SJSA1 (cell line): Measurements from ENCODE around the gene SLC35F3. TPM values are rescaled to one million over a fixed set of nuclear protein-coding genes. Genes with fewer than 3 reads are reported as not detected.
A peak's percentile ranks its signal among the peaks of the same experiment; 100 is the strongest.

Experiments
- DNase-seq, 2 experiments: peaks; one replicate each; pipeline ENCODE4 v3.0.0-alpha.2; 2015 to 2020; ENCODE audit warnings: low spot score in 2 of 2, low read depth in 1 of 2
- H3K27ac ChIP-seq: fragments of 250-450 bp; sonication (Bioruptor Pico); 2 replicates; pipeline ENCODE4 v1.5.1; 2020; ENCODE audit warnings: mild to moderate bottlenecking, moderate library complexity
- H3K27me3 ChIP-seq: fragments of 250-450 bp; sonication (Bioruptor Pico); replicated peaks from 2 replicates; pipeline ENCODE4 v1.5.1; 2020; ENCODE audit warnings: mild to moderate bottlenecking, moderate library complexity
- H3K36me3 ChIP-seq: fragments of 250-450 bp; sonication (Bioruptor Pico); 2 replicates; pipeline ENCODE4 v1.5.1; 2020; ENCODE audit warnings: mild to moderate bottlenecking
- H3K4me1 ChIP-seq: fragments of 250-450 bp; sonication (Bioruptor Pico); replicated peaks from 2 replicates; pipeline ENCODE4 v1.6.1; 2021; ENCODE audit warnings: mild to moderate bottlenecking
- H3K4me3 ChIP-seq: fragments of 250-450 bp; sonication (Bioruptor Pico); 2 replicates; pipeline ENCODE4 v1.5.1; 2020; ENCODE audit warnings: mild to moderate bottlenecking
- H3K9me3 ChIP-seq: fragments of 250-450 bp; sonication (Bioruptor Pico); replicated peaks from 2 replicates; pipeline ENCODE4 v1.5.1; 2020; ENCODE audit warnings: mild to moderate bottlenecking
- total RNA-seq: library from RNA; depleted of rRNA; stranded (reverse); fragments of >200 nt; shearing (Covaris generic); gene quantifications from 2 replicates; pipeline ENCODE4 v1.2.3, GENCODE V29; 2014

SLC35F3 gene
- total RNA-seq, 1 experiment from 2014 or later, result not detected

DNA sequence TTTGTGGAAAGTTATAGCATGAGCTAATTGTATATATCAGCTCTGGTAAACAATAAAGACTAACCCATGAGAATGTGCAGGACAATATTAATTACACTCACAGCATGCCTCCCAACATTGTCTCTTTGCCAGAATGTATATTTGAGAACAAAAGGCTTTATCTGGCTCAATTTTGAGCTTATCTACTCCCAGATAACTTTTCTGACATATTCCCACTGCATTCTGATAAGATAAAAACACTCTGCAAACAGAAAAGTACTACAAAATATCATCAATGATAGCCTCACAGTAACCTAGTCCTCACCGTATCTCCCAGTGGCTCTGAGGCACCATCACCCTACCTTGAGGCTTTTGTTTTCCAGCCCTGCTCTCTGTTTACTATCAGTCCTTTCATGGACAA, 188.6 kb downstream of the SLC35F3 start:
- no peak for DNase-seq
- H3K9me3 ChIP-seq, result no peaks in the 10 kb centered on the region
- H3K4me3 ChIP-seq, result no peak overlapping the region

DNA sequence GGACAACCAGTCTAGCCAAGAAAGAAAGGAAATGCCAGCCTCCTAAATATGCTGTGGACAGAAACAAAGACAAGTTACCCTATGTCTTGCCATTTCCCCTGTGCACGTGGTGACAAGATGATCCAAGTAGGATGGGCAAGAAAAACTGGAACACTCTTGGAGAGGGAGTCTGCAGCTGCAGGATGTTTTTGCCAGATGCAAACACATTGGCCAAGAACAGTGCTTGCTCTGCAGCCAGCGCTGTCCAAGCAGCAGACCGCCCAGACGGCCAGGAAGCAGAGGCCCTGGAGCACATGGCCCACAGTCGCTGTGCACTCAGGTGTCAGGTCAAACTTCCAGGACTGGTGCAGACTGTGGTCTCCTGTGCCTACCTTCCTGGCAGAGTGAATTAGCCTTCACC, 189.3 kb downstream of the SLC35F3 start:
- Histone ChIP-seq H3K9me3 (no peaks in the 10 kb centered on the region), H3K27ac (no peak overlapping the region), H3K27me3 (peaks cover 12% of the 10 kb centered on the region; the same call in 1 of the 2 replicates), H3K36me3 (no peaks in the 10 kb centered on the region), H3K4me3 (no peak overlapping the region), H3K4me1 (no peaks in the 10 kb centered on the region)
- no peak for DNase-seq

More for the DNA sequence above, 188.6 kb downstream of the SLC35F3 start:
- Histone ChIP-seq H3K4me1 (no peaks in the 10 kb centered on the region), H3K36me3 (no peaks in the 10 kb centered on the region), H3K27ac (no peak overlapping the region), H3K27me3 (peaks cover 12% of the 10 kb centered on the region; the same call in 1 of the 2 replicates)

DNA sequence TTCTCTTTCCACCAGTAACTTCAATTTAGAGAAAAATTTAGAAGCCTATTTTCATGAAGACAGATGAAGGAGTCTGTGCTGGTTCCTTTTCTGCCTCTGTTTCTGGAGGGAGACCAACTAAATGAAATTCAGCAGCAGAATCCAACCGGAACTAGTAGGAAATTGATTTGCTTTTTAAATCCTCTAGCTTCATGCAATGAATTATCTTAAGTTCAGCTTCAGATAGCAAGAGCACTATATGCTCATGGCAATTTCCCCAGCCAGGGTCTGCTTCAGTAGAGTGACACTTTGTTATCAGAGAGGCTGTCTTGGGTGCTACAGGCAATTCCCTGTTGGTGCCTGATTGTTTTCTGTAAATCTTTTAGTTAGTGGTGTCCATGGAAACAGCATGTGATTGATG, 189.7 kb downstream of the SLC35F3 start:
- Histone ChIP-seq H3K27ac (no peak overlapping the region), H3K9me3 (no peaks in the 10 kb centered on the region), H3K4me1 (no peaks in the 10 kb centered on the region), H3K27me3 (peaks cover 12% of the 10 kb centered on the region; the same call in 1 of the 2 replicates), H3K4me3 (no peak overlapping the region), H3K36me3 (no peaks in the 10 kb centered on the region)
- DNase-seq, result no peak

DNA sequence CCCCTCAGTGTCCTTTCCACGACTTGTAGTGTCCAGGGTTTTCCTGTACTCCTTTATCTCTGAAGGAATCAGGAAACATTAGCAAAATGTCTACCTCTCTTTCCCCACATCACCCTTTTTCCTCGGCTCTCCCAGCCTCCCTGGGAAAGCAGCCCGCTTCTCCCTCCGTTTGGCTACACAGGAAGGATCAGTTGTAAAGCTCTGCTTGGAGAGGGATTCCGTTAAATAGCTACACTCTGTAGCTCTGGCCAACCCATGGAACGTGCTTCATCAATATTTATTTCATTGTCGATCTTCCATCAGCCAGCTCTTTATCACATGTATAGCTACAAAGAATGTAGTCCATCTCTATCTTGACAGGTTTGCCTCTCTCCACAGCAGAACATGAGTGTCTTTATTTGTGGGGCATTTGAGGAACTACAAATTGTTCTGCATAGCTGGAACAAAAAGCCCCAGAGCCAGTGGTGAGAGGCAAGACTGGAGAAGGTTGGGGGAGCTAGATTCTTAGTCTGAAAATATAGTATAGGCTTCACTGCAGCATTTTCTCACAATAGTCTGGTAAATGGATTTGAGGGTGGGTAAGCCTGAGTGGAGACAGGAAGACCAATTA, 191.8 kb downstream of the SLC35F3 start:
- no peaks in the 10 kb centered on the region for H3K36me3 ChIP-seq
- H3K4me1 ChIP-seq, result no peaks in the 10 kb centered on the region
- DNase-seq, result no peak
- peaks cover 15% of the 10 kb centered on the region; the same call in 1 of the 2 replicates for H3K27me3 ChIP-seq
- H3K27ac ChIP-seq, result no peak overlapping the region
- no peak overlapping the region for H3K4me3 ChIP-seq
- no peaks in the 10 kb centered on the region for H3K9me3 ChIP-seq

DNA sequence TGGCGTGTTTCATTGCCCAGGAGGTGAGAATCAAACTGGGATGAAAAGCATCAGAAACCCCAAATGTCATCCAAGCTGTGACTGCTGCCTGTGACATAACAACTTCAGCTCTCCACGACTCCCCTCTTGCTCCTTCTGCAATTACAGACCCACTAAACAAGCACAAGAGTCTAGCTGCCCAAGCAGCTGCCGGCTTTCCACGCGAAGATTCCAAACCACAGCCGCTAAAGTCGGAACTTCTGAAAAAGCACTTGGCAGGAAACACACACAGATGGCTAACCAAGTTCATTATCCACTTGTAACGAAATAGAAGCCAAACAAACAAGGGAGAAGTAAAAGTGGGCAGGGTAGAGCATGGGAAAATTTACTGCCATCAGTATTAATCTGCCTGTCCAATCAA, 198.1 kb downstream of the SLC35F3 start:
- H3K4me1 ChIP-seq, result no peaks in the 10 kb centered on the region
- no peaks in the 10 kb centered on the region for H3K9me3 ChIP-seq
- H3K36me3 ChIP-seq, result no peaks in the 10 kb centered on the region
- H3K27me3 ChIP-seq, result peaks cover 8% of the 10 kb centered on the region
- no peak overlapping the region for H3K4me3 ChIP-seq
- DNase-seq, result no peak
- no peak overlapping the region for H3K27ac ChIP-seq

DNA sequence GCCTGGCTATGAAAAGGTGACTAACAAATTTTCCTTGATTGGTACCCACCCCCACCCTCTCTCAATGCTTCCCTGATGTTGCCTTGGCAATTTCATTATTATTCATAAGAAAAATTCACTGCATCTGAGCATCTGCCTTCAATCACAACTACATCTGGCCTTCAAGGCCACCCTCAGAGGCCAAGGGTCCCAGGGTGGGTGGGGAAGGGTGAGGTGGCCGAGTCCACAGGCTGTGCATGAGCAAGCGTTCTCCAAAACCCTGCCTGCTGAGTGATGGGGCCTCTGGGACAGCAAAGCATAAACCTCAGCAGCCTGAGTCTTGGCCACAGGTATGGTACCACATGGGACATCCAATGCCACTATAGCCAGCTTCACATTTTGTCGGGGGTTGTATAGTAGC, 198.7 kb downstream of the SLC35F3 start:
- Histone ChIP-seq H3K36me3 (no peaks in the 10 kb centered on the region), H3K9me3 (no peaks in the 10 kb centered on the region), H3K27ac (no peak overlapping the region), H3K4me3 (no peak overlapping the region), H3K4me1 (no peaks in the 10 kb centered on the region), H3K27me3 (peaks cover 8% of the 10 kb centered on the region)
- DNase-seq, result no peak

DNA sequence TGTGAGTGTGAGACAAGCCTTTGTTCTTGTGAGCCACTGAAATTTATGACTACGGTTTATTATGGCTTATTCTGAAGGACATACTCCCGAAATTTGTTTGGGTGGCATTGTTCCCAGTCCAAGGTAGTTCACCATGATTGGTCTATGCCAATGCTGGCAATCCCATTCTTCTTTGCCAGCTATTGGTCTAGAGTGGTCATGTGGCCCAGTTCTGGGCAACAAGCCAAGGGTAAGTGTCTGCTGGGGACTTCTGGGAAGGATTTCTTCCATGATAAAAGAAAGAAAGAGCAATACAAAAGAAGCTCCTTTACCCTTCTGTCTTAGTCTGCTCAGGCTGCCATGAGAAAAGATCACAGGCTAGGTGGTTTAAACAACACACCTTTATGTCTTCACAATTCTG, 201.6 kb downstream of the SLC35F3 start:
- Histone ChIP-seq H3K4me1 (no peaks in the 10 kb centered on the region), H3K27ac (no peak overlapping the region), H3K9me3 (no peaks in the 10 kb centered on the region), H3K36me3 (no peaks in the 10 kb centered on the region), H3K27me3 (peaks cover 5% of the 10 kb centered on the region; the same call in 1 of the 2 replicates), H3K4me3 (no peak overlapping the region)
- no peak for DNase-seq

DNA sequence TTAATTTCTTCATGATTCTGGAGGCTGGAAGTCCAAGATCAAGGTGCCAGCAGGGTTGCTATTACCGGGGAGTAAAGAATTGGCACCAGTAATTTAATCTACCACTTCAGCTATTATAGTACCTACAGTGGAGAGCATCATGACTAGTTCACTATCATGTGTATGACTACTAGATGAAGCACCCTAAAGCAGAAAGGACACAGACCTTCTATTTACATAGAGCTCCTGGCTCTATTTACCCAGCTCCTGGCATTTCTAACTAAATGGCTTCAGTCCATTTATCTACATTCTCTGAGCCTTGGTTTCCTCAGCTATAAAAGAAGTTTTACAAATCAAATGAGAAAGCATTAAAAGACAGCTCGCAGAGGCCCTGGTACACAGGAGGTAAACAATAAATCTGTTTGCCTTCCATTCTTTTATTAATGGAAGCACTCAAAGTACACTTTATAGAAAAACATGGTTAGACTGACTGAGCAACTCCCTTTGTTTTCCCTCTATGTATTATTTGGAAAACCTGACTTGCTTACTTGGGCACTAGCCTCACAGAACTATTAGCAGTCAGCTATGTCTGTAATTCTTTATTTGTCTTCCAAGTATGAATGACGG, 203.0 kb downstream of the SLC35F3 start:
- no peak for DNase-seq
- Histone ChIP-seq H3K27ac (no peak overlapping the region), H3K36me3 (no peaks in the 10 kb centered on the region), H3K4me3 (no peak overlapping the region), H3K9me3 (no peaks in the 10 kb centered on the region), H3K4me1 (no peaks in the 10 kb centered on the region), H3K27me3 (peaks cover 3% of the 10 kb centered on the region; the same call in 1 of the 2 replicates)

DNA sequence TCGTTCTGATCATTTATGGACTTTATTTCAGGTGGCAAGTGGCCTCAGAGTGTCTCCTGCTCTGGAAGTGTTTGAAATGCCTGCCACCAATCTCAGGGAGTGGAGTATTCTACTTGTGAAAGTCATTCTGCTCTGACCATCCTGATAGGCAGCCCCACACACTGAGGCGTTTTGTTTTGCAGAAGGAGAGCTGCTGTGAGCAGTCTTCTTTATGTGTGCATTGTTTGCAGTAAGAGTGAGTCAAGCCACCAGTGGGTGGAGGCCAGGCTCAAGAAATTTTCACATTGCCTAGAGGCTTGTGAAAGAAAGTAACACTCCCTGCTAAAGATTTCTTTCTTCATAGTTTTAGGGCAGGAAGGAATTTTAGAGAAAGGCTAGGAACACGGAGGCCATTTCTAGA, 204.4 kb downstream of the SLC35F3 start:
- Histone ChIP-seq H3K27ac (no peak overlapping the region), H3K27me3 (peaks cover 5% of the 10 kb centered on the region), H3K4me1 (no peaks in the 10 kb centered on the region), H3K4me3 (no peak overlapping the region), H3K36me3 (no peaks in the 10 kb centered on the region), H3K9me3 (no peaks in the 10 kb centered on the region)
- no peak for DNase-seq

DNA sequence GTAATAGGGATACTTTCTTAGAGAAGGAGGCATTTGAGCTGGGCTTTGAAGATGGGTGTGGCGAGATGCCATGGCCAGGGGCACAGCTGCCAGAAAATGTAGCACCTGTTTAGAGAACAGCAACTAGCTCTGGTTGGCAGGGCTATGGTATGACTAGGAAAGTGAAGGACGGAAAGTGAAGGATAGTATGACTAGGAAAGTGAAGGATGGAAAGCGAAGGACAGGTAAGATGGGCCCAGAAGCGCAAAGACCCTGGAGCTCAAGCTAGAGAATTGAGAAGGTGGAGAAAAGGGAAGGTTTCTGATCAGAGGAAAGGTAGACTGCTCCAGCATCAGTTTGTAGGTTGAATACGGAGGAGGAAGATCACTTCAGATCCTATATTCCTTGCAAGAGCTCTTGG, 205.4 kb downstream of the SLC35F3 start:
- no peaks in the 10 kb centered on the region for H3K36me3 ChIP-seq
- peaks cover 8% of the 10 kb centered on the region for H3K27me3 ChIP-seq
- no peak overlapping the region for H3K4me3 ChIP-seq
- H3K27ac ChIP-seq, result no peak overlapping the region
- no peaks in the 10 kb centered on the region for H3K4me1 ChIP-seq
- H3K9me3 ChIP-seq, result no peaks in the 10 kb centered on the region
- no peak for DNase-seq

DNA sequence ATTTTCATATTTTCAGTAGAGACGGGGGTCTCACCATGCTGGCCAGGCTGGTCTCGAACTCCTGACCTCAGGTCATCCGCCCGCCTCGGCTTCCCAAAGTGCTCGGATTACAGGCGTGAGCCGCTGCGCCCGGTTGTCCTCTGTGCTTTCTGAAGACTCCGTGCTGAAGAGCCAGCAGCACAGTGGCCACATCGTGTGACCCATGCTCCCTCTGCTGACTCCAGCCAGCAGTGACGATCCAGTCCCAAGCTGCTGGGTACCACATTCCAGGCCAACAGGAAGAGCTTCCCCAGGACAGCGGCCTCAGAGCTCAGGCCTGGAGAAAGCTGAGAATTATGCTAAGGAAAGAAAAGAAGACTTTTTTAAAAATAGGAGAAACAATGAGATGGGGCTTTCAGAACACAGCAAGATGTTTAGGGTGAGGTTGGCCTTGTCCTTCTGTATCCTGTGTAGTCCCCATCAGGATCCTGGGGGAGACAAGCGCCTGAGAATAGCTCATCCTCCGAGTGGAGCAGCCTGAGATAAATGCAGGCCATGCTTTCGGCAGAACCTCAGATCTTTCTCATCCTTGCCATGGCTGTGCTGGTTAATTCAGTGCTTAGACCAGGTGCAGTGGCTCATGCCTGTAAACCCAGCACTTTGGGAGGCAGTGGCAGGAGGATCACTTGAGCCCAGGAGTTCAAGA, 207.1 kb downstream of the SLC35F3 start:
- H3K27me3 ChIP-seq, result peaks cover 12% of the 10 kb centered on the region
- no peaks in the 10 kb centered on the region for H3K9me3 ChIP-seq
- no peaks in the 10 kb centered on the region for H3K36me3 ChIP-seq
- H3K4me1 ChIP-seq, result no peaks in the 10 kb centered on the region
- no peak overlapping the region for H3K4me3 ChIP-seq
- H3K27ac ChIP-seq, result no peak overlapping the region
- no peak for DNase-seq

DNA sequence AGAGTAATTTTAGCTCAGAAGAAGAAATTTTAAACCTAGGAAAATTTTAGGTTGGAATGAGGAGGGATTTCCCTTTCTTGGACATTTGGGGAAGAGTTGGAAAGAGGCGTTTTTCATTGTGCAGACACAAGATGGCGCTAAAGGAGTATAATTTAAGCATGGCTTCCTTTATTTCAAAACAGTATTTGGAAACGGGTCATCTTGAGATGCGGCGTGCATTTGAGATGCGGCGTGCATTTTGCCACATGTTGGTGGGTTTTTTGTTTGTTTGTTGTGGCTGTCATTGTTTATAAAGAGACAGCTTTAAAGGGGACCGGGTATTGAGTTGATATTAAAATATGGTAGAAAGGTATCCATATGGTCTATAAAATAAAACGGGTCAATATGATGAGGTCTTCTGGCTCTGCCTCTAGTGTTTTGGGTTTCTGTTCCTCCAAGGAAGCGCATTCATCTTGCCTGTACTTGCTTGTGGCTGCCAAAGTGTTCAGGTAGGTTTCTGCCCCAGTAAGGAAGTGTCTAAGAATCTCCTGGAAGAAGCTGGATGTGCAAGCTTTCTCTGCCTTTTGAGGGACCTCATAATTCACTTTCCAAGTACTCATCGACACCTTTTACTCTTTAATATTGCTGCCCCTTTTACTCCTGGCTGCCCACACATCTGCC, 210.3 kb downstream of the SLC35F3 start:
- Histone ChIP-seq H3K4me1 (no peaks in the 10 kb centered on the region), H3K27me3 (peaks cover 15% of the 10 kb centered on the region), H3K36me3 (no peaks in the 10 kb centered on the region), H3K4me3 (no peak overlapping the region), H3K27ac (no peak overlapping the region), H3K9me3 (no peaks in the 10 kb centered on the region)
- DNase-seq, result peak in 1 of 2 experiments; percentile 48

DNA sequence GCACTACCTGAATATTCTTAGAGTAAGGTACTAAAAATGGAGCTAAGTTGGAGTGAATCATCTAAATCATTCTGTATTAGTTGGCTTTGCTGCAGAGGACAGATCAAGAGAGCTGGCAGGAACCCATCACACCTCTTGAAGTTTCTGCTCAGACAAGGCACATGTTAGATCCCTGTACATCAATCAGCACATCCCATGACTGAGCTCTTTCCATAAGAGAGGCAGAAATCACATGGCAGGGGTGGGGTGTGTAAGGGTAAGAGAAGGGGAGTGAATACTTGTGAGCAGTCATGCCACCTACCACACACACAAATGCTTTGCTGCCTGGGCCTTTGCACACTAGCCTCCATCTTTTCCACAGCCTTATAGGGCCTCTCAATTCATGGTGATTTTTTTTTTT, 214.4 kb downstream of the SLC35F3 start:
- Histone ChIP-seq H3K4me1 (no peaks in the 10 kb centered on the region), H3K36me3 (no peaks in the 10 kb centered on the region), H3K27me3 (peaks cover 10% of the 10 kb centered on the region; the same call in 1 of the 2 replicates), H3K27ac (no peak overlapping the region), H3K4me3 (no peak overlapping the region), H3K9me3 (no peaks in the 10 kb centered on the region)
- no peak for DNase-seq

DNA sequence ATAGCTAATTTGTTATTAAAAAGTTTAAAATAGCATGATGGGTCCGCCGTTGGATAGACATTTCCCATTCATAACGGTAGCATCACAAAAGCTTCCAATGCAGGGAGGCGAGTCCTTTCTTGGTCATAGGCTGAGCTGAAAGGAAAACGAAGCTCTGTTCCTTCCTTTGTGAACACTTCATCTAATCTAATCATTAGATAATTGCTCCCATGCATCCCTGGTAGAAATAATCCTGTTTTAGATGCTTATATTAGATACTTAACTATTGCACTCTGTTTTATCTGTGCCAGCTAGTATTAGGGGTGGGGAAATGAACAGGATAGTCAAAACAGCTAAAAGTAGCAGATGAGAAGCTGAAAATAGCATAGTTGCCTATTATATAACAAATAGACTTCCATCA, 215.0 kb downstream of the SLC35F3 start:
- Histone ChIP-seq H3K27me3 (peaks cover 7% of the 10 kb centered on the region; the same call in 1 of the 2 replicates), H3K4me3 (no peak overlapping the region), H3K36me3 (no peaks in the 10 kb centered on the region), H3K27ac (no peak overlapping the region), H3K9me3 (no peaks in the 10 kb centered on the region), H3K4me1 (no peaks in the 10 kb centered on the region)
- DNase-seq, result no peak
